Cardiac fibroblast (primary cell): ENCODE results near the gene JSRP1.

ENCODE experiments used
- DNase-seq, 2 donors: peaks; one replicate each; pipeline versions ENCODE4 v3.0.0 to v3.0.0-alpha.2; 2010; ENCODE audit warnings: low read depth in 2 of 2
- H3K4me3 ChIP-seq, 2 donors: replicated peaks in 1 of 2; 1 replicate in 1 of 2; 2 replicates in 1 of 2; pipeline ENCODE4 v1.5.1; 2011; ENCODE audit warnings: low read depth in 2 of 2, low read length in 2 of 2, mild to moderate bottlenecking in 2 of 2, moderate library complexity in 1 of 2
- TF ChIP-seq, protein P1 (sequence below): IDR thresholded peaks from one replicate; pipeline ENCODE4 v1.5.1; 2011; ENCODE audit warnings: low read depth, mild to moderate bottlenecking, low read length, inconsistent platforms

The JSRP1 gene

GRCh38 chr19:2229103-2230032, 26.8 kb downstream of the JSRP1 start:
- TF ChIP-seq, protein P1, sequence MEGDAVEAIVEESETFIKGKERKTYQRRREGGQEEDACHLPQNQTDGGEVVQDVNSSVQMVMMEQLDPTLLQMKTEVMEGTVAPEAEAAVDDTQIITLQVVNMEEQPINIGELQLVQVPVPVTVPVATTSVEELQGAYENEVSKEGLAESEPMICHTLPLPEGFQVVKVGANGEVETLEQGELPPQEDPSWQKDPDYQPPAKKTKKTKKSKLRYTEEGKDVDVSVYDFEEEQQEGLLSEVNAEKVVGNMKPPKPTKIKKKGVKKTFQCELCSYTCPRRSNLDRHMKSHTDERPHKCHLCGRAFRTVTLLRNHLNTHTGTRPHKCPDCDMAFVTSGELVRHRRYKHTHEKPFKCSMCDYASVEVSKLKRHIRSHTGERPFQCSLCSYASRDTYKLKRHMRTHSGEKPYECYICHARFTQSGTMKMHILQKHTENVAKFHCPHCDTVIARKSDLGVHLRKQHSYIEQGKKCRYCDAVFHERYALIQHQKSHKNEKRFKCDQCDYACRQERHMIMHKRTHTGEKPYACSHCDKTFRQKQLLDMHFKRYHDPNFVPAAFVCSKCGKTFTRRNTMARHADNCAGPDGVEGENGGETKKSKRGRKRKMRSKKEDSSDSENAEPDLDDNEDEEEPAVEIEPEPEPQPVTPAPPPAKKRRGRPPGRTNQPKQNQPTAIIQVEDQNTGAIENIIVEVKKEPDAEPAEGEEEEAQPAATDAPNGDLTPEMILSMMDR: no peak
- no peak overlapping the region for H3K4me3 ChIP-seq

DNA sequence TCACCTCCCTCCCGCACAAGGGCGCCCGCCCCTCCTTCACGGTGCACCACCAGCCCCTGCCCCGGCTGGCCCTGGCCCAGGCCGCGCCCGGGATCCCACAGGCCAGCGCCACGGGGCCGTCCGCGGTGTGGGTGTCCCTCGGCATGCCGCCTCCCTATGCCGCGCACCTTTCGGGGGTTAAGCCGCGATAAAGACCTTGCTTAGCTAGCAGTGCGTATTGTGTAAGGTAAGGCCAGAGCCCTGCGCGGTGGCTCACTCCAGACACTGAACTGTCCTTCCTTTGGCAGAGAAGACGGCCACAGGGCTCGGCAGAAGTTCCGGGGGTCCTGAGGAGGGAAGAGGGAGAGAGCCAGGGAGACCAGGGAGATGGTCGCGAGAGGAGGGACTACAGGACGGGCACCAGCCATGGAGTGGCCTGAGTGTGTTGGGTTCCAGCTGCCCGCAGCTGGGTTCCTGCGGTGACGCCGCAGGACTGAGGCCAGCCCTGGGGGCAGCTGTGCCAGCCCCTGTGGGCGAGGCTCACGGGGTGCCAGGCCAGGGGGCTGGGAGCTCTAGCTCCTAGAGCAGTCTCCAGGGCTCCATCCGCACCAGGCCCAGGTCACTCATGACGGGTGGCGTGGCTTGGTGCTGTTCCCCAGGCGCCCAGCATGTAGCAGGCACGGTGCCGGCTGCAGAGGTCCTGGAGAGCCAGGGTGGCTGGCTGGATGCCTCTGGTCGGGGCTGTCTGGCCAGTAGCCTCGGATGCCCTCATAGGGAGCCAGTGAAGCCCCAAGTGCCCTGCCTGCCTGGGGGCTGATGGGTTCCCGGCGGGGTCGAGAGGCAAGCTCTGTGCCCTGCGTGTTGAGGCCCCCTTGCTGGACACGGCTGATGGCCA, 27.8 kb downstream of the JSRP1 start:
- no peak overlapping the region for H3K4me3 ChIP-seq
- DNase-seq: no peak
- TF ChIP-seq, protein P1: no peak

More at GRCh38 chr19:2229103-2230032, 26.8 kb downstream of the JSRP1 start:
- DNase-seq: no peak

DNA sequence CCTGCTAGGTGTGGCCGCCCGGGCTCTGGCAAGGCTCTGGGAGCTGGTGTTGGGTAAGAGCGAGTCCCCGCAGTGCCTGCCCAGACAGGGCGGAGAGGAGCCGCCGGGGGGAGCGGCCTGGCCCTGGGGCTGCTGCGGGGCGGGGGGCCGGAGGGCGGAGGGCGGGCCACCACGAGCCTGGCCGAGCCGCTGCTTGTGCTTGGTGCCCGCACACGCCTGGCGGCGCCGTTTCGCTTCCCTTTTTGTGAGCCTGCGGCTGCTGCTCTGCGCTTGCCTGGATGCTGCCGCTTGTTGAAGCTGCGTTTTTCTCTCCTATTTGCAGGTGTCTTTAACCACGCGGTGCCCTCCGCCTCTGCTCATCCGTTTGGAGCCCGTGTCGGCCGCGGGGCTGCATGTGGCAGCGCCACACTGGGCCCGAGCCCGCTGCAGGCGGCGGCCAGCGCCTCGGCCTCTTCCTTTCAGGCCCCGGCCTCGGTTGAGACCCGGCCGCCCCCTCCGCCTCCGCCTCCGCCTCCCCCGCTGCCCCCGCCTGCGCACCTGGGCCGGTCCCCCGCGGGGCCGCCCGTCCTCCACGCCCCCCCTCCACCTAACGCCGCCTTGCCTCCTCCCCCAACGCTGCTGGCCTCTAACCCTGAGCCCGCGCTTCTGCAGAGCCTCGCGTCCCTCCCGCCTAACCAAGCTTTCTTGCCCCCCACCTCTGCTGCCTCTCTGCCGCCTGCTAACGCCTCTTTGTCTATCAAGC, 28.6 kb downstream of the JSRP1 start:
- TF ChIP-seq, protein P1: no peak
- no peak for DNase-seq
- H3K4me3 ChIP-seq: no peak overlapping the region

GRCh38 chr19:2226840-2227360, 29.3 kb downstream of the JSRP1 start:
- no peak for DNase-seq
- TF ChIP-seq, protein P1: no peak
- H3K4me3 ChIP-seq: no peak overlapping the region

GRCh38 chr19:2226051-2226839, 30.0 kb downstream of the JSRP1 start:
- DNase-seq: no peak
- H3K4me3 ChIP-seq: no peak overlapping the region
- TF ChIP-seq, protein P1: no peak
